Measurements from ENCODE around the gene CDS1.
"Not testable (repeated sequence)": the region's sequence is repeated elsewhere in the genome, so short reads cannot be mapped to it uniquely, and the experiment has no call there.

CDS1 gene

GRCh38 chr4:84614891-84615290 is 32.0 kb downstream of the CDS1 start:
- DNase-seq: no peak

- DNase-seq: no peak
These were observed 32.4 kb downstream of the CDS1 start for GRCh38 chr4:84615355-84615754.

DNA sequence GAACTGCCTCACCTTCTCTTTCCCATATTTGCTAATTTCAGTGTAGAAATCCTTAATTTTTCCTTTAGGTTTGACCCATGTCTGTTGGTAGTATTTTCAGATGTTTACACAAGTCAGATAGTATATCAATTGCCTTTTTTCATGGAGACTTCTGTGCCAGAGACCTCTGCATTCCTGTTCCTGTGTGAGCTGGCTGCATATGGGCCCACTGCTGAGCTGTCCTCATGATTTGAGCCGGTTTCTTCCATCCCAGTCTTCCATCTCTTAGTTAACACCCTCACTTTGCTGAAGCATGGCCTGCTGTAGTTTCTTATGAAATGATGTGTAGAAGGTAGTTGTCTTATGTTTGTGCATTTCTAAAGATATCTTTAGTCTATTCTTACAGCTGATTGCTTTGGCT is 40.0 kb downstream of the CDS1 start:
- no peak for DNase-seq

GRCh38 chr4:84623661-84624060 is 40.7 kb downstream of the CDS1 start:
- no peak for DNase-seq

GRCh38 chr4:84626673-84627072 is 43.7 kb downstream of the CDS1 start:
- no peak for DNase-seq

DNA sequence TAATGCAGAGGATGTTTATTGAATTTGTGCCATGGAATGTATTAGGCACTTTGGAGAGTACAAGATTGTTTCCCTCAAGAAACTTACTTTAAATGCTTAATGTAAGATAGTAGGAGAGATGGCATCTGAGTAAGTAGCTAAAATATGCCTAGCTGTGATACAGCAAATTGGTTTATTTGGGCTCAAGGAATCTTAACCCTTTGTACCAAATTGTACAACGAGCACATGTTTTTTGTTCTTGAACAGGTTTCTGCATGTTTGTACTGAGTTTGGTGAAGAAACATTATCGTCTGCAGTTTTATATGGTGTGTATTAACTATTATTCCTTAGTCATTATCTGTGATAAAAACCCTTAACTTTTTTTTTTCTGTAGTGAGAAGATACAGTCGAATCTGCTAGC is 48.6 kb downstream of the CDS1 start:
- DNase-seq: no peak

GRCh38 chr4:84632092-84632491 is 49.2 kb downstream of the CDS1 start:
- no peak for DNase-seq

- no peak for DNase-seq
These were observed 52.0 kb downstream of the CDS1 start for GRCh38 chr4:84634961-84635360.

DNA sequence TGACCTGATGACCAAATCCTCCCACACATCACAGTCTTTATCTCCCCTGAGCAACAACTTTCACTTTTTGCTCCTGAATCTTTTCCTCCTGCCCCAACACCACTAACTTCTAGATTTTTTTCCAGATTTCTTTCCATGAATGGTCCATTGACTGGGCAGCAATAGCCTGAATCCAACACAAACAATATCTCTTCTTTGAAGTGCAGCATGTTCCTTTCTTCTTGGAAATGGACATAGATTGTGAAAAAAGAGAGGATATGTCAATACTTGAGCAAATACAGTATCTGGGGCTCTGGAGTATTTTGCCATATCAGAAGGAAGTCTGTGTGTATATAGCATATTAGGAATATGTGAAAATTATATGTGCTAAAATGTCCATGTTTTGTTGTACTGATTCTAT is 55.2 kb downstream of the CDS1 start:
- no peak for DNase-seq

- no peak for DNase-seq
These were observed 56.2 kb downstream of the CDS1 start for GRCh38 chr4:84639145-84639544.

DNA sequence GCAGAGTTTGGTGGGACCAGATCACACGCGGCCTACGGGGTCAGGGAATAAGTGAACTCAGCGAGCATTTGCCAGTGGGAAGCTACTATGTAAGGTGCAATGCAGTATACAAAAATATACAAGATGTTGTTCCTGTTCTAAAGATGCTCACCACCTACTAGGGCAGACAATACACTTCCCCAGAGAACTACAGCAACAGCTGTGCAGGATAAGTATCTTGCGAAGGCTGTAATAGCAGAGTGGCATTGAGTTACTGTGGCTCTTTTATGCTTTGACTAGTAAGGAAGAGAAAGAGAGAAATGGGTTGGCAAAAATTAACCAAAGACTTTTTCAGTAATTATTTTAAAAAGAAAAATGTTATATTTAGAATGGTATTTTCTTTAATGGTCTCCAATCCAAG is 61.2 kb downstream of the CDS1 start:
- no peak for DNase-seq

DNA sequence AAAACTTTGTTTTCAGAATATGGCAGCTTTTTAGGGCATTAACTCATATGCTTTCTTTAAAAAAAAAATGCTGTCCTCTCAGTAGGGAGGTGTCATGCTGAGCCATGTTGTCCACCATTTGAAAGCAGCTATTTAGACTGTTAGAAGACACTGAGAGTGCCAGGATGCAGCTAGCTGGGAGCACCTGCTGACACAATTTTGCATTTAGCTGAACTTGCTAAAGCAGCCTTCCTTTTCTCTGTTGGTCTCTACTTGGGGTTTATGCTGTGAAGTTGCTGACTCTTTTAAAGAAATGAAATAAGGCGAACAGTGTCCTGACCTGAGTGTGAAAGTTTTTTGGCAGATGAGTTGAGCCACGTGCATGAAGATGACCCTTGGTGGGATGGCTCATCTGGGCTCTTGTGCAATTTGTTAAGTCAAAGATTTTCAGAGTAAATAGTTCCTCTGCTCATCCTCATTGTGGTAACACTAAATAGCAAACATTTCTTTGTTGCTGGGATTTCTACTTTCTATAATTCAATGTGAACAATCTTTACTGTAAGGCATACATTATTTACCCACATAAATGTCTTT is 64.5 kb downstream of the CDS1 start:
- DNase-seq: no peak

DNA sequence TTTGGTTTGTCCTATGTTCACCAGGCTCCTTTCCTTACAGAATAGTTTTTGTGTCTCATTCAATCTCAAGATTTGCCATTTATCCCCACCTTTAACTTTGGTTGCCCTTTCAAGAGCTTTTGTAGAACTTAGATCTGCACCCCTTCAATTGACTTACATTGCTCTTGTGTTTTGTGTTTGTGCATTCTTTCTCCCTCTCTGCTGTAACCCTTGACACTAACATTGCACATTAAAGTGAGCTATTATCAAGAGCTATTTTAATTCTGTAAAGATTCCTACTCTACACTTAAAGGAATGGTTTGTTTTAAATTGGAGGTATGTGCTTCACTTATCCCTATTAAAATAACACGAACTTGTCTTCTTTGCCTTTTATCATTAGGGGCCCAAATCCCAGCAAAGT is 65.3 kb downstream of the CDS1 start:
- no peak for DNase-seq

DNA sequence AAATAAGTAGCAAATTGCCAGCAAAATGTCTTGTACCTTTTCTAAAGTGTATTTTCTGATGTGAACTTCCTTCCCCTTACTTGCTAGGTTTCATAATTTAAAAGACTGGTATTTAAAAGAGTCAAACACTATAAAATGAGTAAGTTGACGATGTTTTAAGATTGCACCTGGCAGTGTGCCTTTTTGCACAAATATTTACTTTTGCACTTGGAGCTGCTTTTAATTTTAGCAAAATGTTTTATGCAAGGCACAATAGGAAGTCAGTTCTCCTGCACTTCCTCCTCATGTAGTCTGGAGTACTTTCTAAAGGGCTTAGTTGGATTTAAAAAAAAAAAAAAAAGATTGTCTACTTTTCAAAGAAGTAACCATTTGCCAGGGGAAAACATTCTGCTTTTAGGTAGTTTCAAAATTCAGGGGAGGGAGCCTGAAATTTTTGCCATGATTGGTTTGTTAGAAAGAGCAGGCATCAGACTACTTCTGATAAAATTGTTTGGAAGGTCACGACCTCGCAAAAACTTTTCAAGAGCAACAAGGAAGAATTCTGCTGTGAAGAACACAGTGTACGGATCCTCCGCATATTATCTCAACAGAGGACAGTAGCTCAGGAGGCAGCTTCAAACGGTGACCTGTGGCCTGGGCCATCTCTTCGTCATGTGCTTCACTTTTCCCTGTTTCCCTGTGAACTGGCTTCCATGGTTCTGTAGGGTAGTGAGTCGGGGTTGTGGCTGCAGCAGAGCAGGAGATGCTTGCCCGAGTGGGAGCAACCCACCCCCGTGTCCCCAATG is 66.1 kb downstream of the CDS1 start:
- DNase-seq: peak in 1 of 2 experiments; percentile 10

- no peak for DNase-seq
These were observed 68.6 kb downstream of the CDS1 start for GRCh38 chr4:84651499-84651898.

- no peak for DNase-seq
These were observed 69.6 kb downstream of the CDS1 start for GRCh38 chr4:84652478-84652877.

DNA sequence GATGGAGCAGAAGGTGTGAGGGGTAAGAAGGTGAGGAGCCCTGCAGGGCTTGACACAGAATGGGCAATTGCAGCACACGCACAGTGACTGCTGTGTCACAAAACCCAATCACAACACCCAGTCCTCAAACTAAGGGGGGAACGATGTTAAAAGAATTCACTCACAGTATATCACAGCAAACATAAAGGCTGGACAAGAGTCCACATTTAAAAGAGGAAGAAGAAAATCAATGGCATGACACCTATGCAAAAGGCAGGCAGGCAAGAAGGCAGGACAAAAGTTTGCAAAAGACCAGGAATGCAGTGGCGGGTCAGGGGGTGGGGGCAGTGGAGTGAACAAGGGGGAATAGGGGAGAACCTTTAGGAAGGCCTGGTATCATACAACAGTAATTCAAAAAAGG is 77.7 kb downstream of the CDS1 start:
- DNase-seq: no peak

GRCh38 chr4:84661191-84661939 is 78.4 kb downstream of the CDS1 start:
- DNase-seq: no peak

DNA sequence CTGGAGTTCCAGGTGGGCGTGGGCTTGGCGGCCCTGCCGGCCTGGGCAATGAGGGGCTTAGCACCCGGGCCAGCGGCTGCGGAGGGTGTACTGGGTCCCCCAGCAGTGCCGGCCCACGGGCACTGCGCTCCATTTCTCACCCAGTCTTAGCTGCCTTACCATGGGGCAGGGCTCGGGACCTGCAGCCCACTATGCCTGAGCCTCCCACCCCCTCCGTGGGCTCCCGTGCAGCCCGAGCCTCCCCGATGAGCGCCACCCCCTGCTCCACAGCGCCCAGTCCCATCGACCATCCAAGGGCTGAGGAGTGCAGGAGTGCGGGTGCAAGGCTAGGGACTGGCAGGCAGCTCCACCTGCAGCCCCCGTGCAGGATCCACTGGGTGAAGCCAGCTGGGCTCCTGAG is 81.8 kb downstream of the CDS1 start:
- DNase-seq: not testable (repeated sequence)

- no peak for DNase-seq
These were observed 83.5 kb downstream of the CDS1 start for GRCh38 chr4:84666439-84666838.

DNA sequence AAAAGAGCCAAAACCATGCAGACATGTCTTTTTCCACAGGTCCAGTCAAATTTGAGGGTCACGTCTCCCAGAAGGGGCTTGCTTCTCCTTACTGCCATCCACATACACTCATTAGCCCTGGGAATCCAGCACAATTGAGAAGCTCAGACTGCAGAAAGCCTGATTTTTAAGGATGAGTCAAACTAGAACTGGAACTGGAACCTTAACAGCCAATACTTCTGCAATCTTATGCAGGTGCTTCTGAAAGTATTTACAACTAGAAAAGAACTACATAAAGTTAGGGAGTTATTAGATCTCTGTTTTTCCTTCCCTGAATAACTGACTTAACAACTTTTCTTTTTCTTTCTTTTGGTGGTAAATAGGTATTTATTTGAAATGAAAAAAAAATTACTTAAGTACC is 86.3 kb downstream of the CDS1 start:
- no peak for DNase-seq

DNA sequence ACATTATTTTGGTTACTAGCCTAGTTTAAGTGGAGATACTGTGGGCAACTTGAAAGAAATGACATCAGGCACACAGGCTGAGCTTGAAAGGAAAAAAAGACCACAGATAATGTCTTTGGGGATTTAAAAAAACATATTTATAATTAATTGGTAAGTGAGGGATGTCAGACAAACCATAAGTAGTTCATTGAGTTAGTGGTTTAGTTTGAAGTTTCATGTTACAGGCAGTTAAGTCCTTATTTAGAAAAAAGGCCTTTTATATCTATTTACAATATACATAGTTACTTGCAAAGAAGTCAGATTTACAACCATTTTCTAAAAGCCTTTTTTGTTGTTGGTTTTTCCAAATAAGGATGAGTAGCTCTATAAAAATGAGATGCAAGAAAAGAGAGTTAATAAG is 89.2 kb downstream of the CDS1 start:
- DNase-seq: no peak

DNA sequence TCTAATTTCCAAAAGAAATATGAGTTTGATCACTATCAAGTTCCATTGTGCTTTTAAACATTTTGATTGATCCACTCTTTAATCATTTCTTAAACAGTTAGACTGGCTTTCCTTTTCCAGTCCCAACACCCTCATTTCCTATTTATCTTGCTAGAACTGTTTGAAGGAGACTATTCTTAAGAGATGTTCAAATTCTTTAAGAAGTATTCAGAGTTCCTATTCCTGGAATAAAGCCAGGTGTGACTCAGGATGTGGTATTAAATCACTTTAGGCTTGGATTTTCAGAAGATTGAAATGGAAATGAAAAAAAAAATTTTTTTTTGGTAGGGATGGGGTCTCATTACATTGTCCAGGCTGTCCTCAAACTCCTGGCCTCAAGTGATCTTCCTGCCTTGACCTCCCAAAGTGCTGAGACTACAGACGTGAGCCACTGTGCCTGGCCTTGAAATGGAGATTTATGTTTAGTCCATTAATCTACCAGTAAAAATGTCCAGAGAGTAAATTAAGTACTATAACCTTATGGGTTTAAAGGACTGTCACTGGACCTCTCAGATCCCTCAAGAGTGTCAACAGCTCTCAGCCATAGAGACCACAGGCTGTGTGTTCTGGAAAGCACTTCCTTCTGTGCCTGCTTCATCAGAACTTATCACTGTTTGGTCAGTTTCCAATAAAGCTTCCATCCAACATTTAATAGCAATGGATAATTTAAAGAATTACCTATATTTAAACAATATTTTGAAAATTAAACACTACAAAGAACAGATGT is 90.7 kb downstream of the CDS1 start:
- DNase-seq: no peak

Data from AML-193 (cell line).